HCT116 (cell line): ENCODE data around the gene IZUMO4. TPM values are rescaled to one million over a fixed set of nuclear protein-coding genes. Genes with fewer than 3 reads are reported as not detected.
A peak's percentile ranks its signal among the peaks of the same experiment; 100 is the strongest.

Experiments
- ATAC-seq: fragments of 200-7000 bp; cut with Tn5 transposase; 2 replicates; pipeline ENCODE4 v1.9.1; 2020; ENCODE audit warnings: mild to moderate bottlenecking, moderate library complexity
- BruUV-seq: library from RNA; stranded (reverse); fragments of 400-500 nt; replicated peaks from 2 replicates; lab custom pipeline; 2021; lab: Mats Ljungman, UMichigan
- CTCF ChIA-PET: fragments of 300-600 bp; sonication (Branson Sonifier 250); formaldehyde crosslinking; loops from one replicate; lab custom pipeline; 2021; ENCODE audit warnings: antibody characterized with exemption; lab: Charles Lee
- POLR2A ChIA-PET: fragments of 300-600, 350-600 bp; sonication (Branson Sonifier 250); formaldehyde crosslinking; loops from one replicate; lab custom pipeline; 2021; ENCODE audit warnings: antibody characterized with exemption; lab: Charles Lee
- RAD21 ChIA-PET, 2 experiments: fragments of 300-600 bp; sonication (Branson Sonifier 250); formaldehyde crosslinking; loops; one replicate each; lab custom pipeline; 2023; ENCODE audit warnings: low total read pairs in 2 of 2; ENCODE audit not compliant: uncharacterized antibody in 2 of 2, unreplicated experiment in 2 of 2, low non-redundant PET in 1 of 2; lab: Charles Lee
- DNase-seq: peaks from one replicate; pipeline ENCODE4 v3.0.0-alpha.2; 2010; ENCODE audit warnings: low read depth, low spot score
- H2AFZ ChIP-seq: fragments of 200-600 bp; shearing (Covaris generic), sonication (generic); 2 replicates; pipeline ENCODE4 v1.6.1; 2017; ENCODE audit warnings: low read depth, mixed run types, mixed read lengths, antibody characterized with exemption, low read length; ENCODE audit not compliant: poor library complexity, severe bottlenecking
- H3K27ac ChIP-seq: 2 replicates; pipeline ENCODE4 v1.5.1; 2012; ENCODE audit warnings: low read depth, low read length
- H3K27me3 ChIP-seq: fragments of 200-600 bp; sonication (generic); 2 replicates; pipeline ENCODE4 v1.6.1; 2016; ENCODE audit warnings: mixed run types, low read length, mixed read lengths; ENCODE audit not compliant: insufficient read depth
- H3K36me3 ChIP-seq, 2 experiments: fragments of 200-500 bp in 1 of 2; fragments of 200-600 bp in 1 of 2; sonication (Bioruptor generic) in 1 of 2; sonication (generic) in 1 of 2; 2 replicates each; pipeline versions ENCODE4 v1.5.1 to v1.6.1; 2014 to 2016; ENCODE audit warnings: low read length in 2 of 2, inconsistent platforms in 1 of 2, mixed read lengths in 1 of 2, mixed run types in 1 of 2; ENCODE audit not compliant: insufficient read depth in 2 of 2, control insufficient read depth in 1 of 2
- H3K4me1 ChIP-seq, 2 experiments: fragments of 200-600 bp in 1 of 2; sonication (generic) in 1 of 2; 2 replicates each; pipeline versions ENCODE4 v1.5.1 to v1.6.1; 2012 to 2017; ENCODE audit warnings: low read length in 2 of 2, inconsistent platforms in 1 of 2, mild to moderate bottlenecking in 1 of 2, mixed read lengths in 1 of 2, mixed run types in 1 of 2, moderate library complexity in 1 of 2; ENCODE audit not compliant: insufficient read depth in 2 of 2, control insufficient read depth in 1 of 2
- H3K4me2 ChIP-seq: fragments of 200-600 bp; sonication (generic); 2 replicates; pipeline ENCODE4 v1.6.1; 2017; ENCODE audit warnings: mixed run types, low read length, mixed read lengths
- H3K4me3 ChIP-seq, 2 experiments: fragments of 200-600 bp in 1 of 2; sonication (generic) in 1 of 2; replicated peaks in 1 of 2; 2 replicates each; pipeline ENCODE4 v1.5.1; 2011 to 2016; ENCODE audit warnings: low read length in 2 of 2, control low read depth in 1 of 2, low read depth in 1 of 2, mild to moderate bottlenecking in 1 of 2, mixed read lengths in 1 of 2, mixed run types in 1 of 2
- H3K79me2 ChIP-seq: fragments of 200-600 bp; sonication (generic); 2 replicates; pipeline ENCODE4 v1.6.1; 2017; ENCODE audit warnings: mild to moderate bottlenecking, mixed run types, low read length, moderate library complexity, mixed read lengths; ENCODE audit not compliant: insufficient read depth
- H3K9ac ChIP-seq: fragments of 200-600 bp; sonication (generic); 2 replicates; pipeline ENCODE4 v1.6.1; 2016; ENCODE audit warnings: low read length, mixed read lengths
- H3K9me2 ChIP-seq: fragments of 200-600 bp; sonication (generic), shearing (Covaris generic); 2 replicates; pipeline ENCODE4 v1.6.1; 2017; ENCODE audit warnings: mixed run types, mild to moderate bottlenecking, moderate library complexity; ENCODE audit not compliant: insufficient read depth
- H3K9me3 ChIP-seq, 2 experiments: fragments of 200-500 bp in 1 of 2; fragments of 200-600 bp in 1 of 2; sonication (Bioruptor generic) in 1 of 2; sonication (generic) in 1 of 2; 2 replicates each; pipeline ENCODE4 v1.6.1; 2014 to 2017; ENCODE audit warnings: low read length in 2 of 2, mixed read lengths in 2 of 2, inconsistent platforms in 1 of 2, low read depth in 1 of 2, mild to moderate bottlenecking in 1 of 2, mixed run types in 1 of 2, moderate library complexity in 1 of 2; ENCODE audit not compliant: control insufficient read depth in 1 of 2, insufficient read depth in 1 of 2
- H4K20me1 ChIP-seq: fragments of 200-600 bp; sonication (generic), shearing (Covaris generic); 2 replicates; pipeline ENCODE4 v1.6.1; 2017; ENCODE audit warnings: mixed run types, mild to moderate bottlenecking, moderate library complexity; ENCODE audit not compliant: insufficient read depth
- CEBPB ChIP-seq: IDR thresholded peaks from 2 replicates; pipeline ENCODE4 v1.6.1; 2012; ENCODE audit warnings: low read depth
- CTCF ChIP-seq, 3 experiments: fragments of 200-600 bp in 1 of 3; sonication (generic) in 1 of 3; IDR thresholded peaks in 2 of 3; conservative IDR thresholded peaks in 1 of 3; 2 replicates each; pipeline ENCODE4 v1.5.1; 2012 to 2017; ENCODE audit warnings: low read depth in 2 of 3, low read length in 2 of 3, antibody characterized with exemption in 1 of 3, borderline replicate concordance in 1 of 3, control low read depth in 1 of 3, mild to moderate bottlenecking in 1 of 3, mixed read lengths in 1 of 3, mixed run types in 1 of 3, moderate library complexity in 1 of 3; ENCODE audit not compliant: insufficient read depth in 1 of 3
- EZH2phosphoT487 ChIP-seq: fragments of 200-600 bp; IDR thresholded peaks from 2 replicates; pipeline ENCODE4 v1.6.1; 2018; ENCODE audit warnings: antibody characterized with exemption, borderline replicate concordance
- FOSL1 ChIP-seq: IDR thresholded peaks from 2 replicates; pipeline ENCODE4 v1.6.1; 2012; ENCODE audit warnings: low read depth
- POLR2A ChIP-seq: IDR thresholded peaks from 2 replicates; pipeline ENCODE4 v1.7.0; 2011; ENCODE audit warnings: borderline replicate concordance; ENCODE audit not compliant: insufficient read depth, insufficient read length; ENCODE audit errors: extremely low read depth
- RAD21 ChIP-seq: IDR thresholded peaks from 2 replicates; pipeline ENCODE4 v1.6.1; 2012; ENCODE audit warnings: low read depth, mild to moderate bottlenecking
- REST ChIP-seq: IDR thresholded peaks from 2 replicates; pipeline ENCODE4 v1.6.1; 2012; ENCODE audit warnings: low read depth
- SIN3A ChIP-seq: IDR thresholded peaks from 2 replicates; pipeline ENCODE4 v1.6.1; 2012; ENCODE audit warnings: low read depth
- SP1 ChIP-seq: IDR thresholded peaks from 2 replicates; pipeline ENCODE4 v1.6.1; 2012; ENCODE audit warnings: low read depth
- YY1 ChIP-seq: IDR thresholded peaks from 2 replicates; pipeline ENCODE4 v1.6.1; 2011; ENCODE audit warnings: low read length, low read depth, moderate library complexity, mild to moderate bottlenecking; ENCODE audit not compliant: insufficient replicate concordance; ENCODE audit errors: extremely low read depth
- intact Hi-C: fragments of 100-400 bp; cut with micrococcal nuclease; formaldehyde crosslinking; loops from 2 replicates; pipeline ENCODE4 v1.10.0; 2022
- total RNA-seq: library from RNA; stranded (reverse); gene quantifications from one replicate; pipeline ENCODE4 v1.2.1, GENCODE V29; 2021; ENCODE audit not compliant: unreplicated experiment

Gene IZUMO4
- total RNA-seq, 1 experiment from 2014 or later: 6.1 TPM

GRCh38 chr19:2120821-2121220 is 24.1 kb downstream of the IZUMO4 start:
- H3K36me3 ChIP-seq: peaks cover 33 to 55% of the 10 kb centered on the region in 2 experiments; a peak in 3 of 4 replicates
- H3K27me3 ChIP-seq: no peaks in the 10 kb centered on the region
- H3K27ac ChIP-seq: no peak overlapping the region
- H3K4me2 ChIP-seq: no peak overlapping the region
- H4K20me1 ChIP-seq: no peaks in the 10 kb centered on the region
- POLR2A ChIA-PET: no interaction called here
- RAD21 ChIA-PET: no interaction called here
- H2AFZ ChIP-seq: no peak overlapping the region
- no peak for TF ChIP-seq RAD21
- TF ChIP-seq SIN3A: no peak
- TF ChIP-seq CEBPB: no peak
- no peak for TF ChIP-seq CTCF (IDR thresholded peaks at IDR 0.05 in 2 of 3, conservative IDR thresholded peaks at IDR 0.05 in 1 of 3; ENCODE audit: borderline replicate concordance in 1 of 3, insufficient read depth in 1 of 3, low read depth in 2 of 3, low read length in 2 of 3)
- TF ChIP-seq REST: no peak
- no peak for TF ChIP-seq YY1
- no peak for TF ChIP-seq EZH2phosphoT487
- no peak for TF ChIP-seq FOSL1
- TF ChIP-seq SP1: no peak
- no peak for TF ChIP-seq POLR2A
- H3K4me1 ChIP-seq: no peaks in the 10 kb centered on the region
- no peaks in the 10 kb centered on the region for H3K9me3 ChIP-seq
- peaks cover 4% of the 10 kb centered on the region; the same call in 1 of the 2 replicates for H3K79me2 ChIP-seq
- ATAC-seq (no peak), DNase-seq (no peak)
- CTCF ChIA-PET: no interaction called here
- H3K9me2 ChIP-seq: no peaks in the 10 kb centered on the region
- no peak overlapping the region for H3K4me3 ChIP-seq
- intact Hi-C loops: no loop called here
- BruUV-seq: TSS peak; percentile 35
- no peak overlapping the region for H3K9ac ChIP-seq
